ENCODE measurements around the gene SLC10A7.

Gene SLC10A7

GRCh38 chr4:146246381-146246780 is 275.4 kb downstream of the SLC10A7 start:
- no peak for DNase-seq

GRCh38 chr4:146245850-146246249 is 275.9 kb downstream of the SLC10A7 start:
- DNase-seq: no peak

DNA sequence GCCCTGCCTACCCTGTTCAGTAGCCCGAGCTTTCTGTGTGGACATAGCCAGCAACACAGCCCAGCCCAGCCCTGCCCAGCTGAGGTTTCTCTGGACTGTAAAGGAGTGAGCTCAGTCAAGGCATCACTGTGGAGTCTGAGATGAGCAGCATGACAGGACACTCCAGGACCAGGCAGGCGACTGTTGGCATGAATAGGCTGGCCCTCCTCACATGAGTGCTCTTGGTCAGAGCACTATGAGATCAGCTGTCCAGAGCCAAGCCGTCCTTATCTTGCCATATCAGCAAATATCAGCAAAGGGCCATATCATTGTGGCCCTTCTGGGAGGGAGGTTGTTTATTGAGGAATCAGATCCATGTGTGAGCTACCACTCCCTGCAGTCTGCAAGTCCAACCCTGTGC is 276.5 kb downstream of the SLC10A7 start:
- DNase-seq: no peak

DNA sequence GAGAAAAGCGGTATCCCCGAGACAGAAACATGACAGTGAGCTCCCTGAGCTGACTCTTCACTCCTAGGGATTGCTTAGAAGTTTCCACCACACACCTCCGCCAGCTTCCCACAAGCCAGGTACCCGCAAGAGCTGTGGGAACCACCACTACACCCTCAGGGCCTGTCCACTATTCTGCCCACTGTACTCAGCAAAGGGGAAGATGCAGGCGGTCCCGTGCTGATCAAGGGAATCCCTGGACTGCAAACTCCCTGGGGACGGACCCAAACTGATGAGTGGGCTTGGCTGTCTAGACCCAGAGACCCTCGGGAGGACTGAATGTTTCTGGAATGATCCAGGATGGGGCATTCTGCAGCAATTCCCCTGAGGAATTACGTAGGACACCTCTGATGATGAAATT is 277.2 kb downstream of the SLC10A7 start:
- DNase-seq: no peak

- no peak for DNase-seq
Observed at GRCh38 chr4:146243883-146244277, 277.9 kb downstream of the SLC10A7 start.

DNA sequence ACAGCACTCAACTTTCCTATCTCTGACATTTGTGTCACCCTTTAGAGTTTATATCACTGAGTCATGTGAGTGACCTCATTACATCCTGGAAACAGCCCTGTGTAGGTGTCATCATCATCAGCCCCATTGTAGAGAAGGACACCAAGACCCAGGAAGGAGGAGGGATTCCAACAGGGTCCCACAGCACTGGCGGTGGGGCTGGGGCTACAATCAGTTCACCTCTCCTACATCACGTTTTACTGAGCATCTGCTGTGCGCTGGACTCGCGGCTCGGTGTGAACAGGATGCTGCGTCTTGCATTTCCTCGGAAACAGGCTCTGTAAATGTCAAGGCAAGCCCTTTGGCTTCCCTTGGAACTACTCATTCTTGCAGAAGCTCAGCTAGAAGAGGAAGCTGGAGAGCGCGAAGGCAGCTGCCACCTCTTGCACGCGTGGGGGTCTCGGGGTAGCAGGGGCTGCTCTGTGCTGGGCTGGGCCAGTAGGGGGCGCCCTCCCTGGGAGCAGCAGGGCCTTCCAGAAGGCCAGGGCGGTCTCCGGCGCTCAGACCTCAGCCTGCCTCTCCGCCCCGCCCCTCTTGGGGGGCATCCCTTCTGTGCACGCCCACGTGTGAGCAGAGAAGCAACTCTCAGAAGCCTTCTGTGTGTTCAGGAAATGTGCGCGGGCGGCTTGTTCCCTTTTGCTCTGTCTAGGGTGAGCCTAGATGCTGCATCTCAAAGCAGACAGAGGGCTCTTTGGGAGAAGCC is 278.4 kb downstream of the SLC10A7 start:
- peak; percentile 63 for DNase-seq

- DNase-seq: no peak
Observed at GRCh38 chr4:146238107-146238506, 283.6 kb downstream of the SLC10A7 start.

DNA sequence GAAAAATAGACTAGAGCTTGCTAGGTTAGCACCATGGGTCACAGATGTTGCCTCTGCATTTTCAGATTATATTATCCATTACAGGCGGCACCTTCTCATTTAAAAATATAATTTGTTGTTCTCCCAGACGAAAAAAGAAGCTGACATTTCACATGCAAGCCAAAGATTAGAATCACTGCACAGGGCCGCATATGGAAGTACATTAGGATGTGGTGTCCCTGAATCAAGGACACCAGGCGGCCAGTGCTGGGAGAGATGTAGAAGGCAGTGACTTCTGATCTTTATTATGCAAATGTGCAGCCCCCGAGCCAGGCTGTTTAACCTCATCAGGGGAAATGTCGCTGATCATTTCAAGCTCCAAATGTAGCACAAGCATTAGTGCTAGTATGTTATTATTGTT is 284.6 kb downstream of the SLC10A7 start:
- no peak for DNase-seq

DNA sequence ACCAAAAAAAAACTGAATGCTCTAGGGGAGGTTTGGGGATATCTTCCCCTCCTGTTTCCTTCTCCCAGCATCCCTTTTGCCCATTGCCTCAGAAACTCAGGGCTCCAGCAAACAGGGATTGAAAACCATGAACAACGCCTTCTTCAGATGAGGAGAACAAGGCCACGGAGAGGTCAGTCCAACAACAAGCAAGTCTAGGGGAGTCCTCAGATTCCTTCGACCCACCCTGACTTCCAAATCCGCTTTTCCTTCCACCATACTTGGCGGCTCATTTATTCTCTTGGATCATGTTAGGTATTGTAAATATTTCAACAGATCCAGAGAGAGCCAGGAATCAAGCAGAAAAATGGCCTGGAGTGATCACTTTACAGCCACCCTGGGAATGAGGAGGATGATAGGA is 285.5 kb downstream of the SLC10A7 start:
- DNase-seq: no peak

DNA sequence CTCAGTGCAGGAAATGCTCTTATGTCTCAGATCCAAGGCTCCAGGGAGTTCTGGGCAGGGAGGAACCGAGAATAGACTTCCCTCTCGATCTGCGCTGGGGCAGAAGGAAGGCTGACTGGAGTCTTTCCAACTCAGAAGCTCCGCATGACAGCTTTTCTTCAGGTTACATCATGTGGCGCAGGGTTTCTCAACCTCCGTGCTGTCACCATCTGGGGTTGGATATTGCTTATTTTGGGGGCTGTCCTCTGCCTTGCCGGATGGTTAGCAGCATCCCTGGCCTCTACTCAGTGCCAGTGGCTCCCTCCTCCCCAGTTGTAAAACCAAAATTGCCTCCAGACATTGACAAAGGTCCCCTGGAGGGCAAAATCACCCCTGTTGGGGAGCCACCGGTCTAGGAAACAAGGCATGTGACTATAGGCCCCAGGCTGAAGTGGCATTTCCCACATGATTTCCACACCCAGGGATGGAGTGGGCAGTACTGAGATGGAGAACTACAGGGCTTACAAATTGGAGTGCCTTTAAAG is 286.0 kb downstream of the SLC10A7 start:
- no peak for DNase-seq

DNA sequence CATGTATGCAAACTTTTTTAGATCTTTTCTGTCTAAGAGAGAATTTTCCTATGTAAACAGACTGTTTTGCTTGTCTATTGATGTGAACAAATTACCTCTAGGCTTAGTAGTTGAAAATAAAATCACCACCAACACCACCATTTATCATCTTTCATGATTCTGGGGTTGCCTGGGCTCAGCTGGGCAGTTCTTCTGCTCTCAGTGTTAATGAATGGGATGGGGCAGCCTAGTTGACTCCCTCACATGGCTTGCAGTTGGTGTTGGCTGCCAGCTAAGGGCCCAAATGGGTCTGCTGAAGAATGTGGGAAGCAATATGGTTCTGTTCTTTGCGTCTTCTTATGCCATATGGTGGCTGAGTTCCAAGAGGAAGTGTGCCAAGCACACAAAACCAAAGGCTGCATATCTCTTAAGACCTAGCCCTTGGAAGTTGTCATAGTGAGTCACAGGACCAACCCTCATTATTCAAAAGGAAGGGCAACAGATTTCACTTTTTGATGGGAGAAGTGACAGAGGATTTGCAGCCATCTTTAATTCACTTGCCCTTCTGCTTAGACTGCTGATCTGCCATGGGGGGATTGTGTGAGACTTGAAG is 289.5 kb downstream of the SLC10A7 start:
- no peak for DNase-seq

DNA sequence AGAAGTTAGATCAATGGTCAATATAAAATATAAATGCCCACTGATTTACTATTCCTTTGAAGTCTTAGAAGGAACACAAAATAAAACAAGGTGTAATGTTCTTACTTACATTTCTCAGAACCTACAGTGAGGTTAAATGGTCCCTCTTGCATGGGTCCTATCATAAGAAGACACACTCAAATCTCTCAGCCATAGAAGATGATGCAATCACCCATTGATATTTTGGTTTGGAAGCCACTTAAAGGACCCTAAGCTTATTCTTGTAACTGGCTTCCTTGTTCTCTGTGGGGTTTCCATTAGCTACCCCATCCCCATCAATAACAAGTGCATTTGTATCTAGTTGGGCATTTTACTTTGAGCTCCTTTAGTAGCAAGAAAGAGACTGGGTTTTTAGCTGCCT is 292.3 kb downstream of the SLC10A7 start:
- DNase-seq: no peak

- no peak for DNase-seq
Observed at GRCh38 chr4:146224326-146224966, 297.3 kb downstream of the SLC10A7 start.

DNA sequence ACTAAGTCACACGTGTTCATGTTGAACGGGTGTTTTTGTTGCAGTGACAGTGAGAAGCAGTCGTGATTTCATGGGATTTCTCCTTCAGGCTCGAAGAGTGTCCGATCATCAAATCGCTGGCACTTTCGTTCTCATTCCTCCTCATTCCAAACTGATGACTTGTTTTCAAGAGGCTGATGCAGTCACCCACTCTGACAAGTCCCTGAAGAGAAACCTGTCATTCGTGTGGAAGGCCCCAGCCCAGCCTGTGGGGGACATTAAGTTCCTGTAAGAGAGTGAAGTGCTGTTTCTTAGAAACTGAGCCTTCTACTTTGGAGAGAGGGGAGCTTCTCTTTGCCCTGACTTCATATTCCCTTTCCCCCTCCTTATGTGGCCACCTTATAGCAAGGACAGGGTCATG is 299.4 kb downstream of the SLC10A7 start:
- no peak for DNase-seq

DNA sequence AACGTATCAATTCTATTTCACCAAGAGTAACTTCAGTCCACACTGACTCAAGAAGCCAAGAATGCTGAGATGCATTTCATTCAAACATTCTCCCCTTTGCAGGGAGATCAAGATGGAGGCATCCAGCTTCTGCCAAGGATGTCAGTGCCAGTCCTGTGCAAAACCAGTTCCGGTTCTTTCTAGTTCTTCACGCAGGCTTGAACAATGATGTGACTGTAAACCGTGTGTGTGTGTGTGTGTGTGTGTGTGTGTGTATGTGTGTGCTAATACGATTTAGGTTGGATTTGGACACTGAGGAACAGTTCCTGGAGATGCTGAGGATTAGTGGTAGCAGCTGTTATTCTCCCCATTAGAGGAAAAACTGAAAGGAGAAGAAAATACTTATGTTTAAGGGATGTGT is 307.5 kb downstream of the SLC10A7 start, which contains the start of gene REELD1:
Gene REELD1 (plus strand): TSS at position 301 of the 400 bp plus-strand sequence. CDS start 2,415 bp downstream, outside the sequence.
- no peak for DNase-seq

DNA sequence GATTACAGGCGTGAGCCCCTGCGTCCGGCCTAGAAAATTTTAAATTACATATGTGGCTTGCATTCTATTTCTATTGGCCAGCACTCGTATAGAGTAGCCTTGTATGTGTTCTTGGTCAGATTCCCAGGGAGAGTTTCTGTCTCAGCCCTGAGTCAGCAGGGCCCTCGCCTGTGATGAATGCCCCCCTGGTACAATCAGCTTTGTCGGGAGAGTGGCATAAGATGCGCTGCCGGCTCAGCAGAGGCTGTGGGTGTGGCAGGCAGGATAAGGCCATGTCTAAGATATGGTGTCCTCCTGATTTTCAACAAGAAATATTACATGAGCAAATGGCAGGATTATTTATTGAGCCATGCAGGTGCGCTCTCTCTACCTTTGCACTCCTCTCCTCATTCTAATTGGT is 309.0 kb downstream of the SLC10A7 start:
- DNase-seq: no peak

DNA sequence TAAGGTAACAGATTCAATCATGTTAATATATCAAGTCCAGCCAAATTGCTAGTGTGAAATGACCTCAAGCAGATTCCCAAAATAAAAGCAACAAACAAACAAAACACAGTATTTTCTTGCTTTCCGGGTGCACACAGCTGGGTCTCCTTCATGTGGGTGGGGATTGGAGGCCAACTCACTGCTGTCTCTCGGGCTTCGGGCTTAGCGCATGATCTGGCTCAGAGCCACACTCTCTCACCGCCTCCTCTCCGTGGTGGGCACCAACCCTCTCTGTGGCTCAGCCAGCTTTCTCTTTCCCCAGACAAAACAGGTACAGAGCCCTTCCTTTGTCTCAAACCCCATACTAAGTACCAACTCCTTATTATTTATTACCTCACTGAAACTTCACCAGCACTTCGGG is 310.3 kb downstream of the SLC10A7 start:
- DNase-seq: no peak

GRCh38 chr4:146210890-146211289 is 310.9 kb downstream of the SLC10A7 start:
- DNase-seq: no peak

- DNase-seq: no peak
Observed at GRCh38 chr4:146207410-146207809, 314.3 kb downstream of the SLC10A7 start.

All from activated CD8-positive, alpha-beta memory T cell treated with anti-CD3 and anti-CD28 coated beads, Interleukin-2, amount 50 U/mL, for 4 hours (primary cell).